ENCODE measurements around the gene TRIM71.

GRCh38 chr3:32839714-32840085 is 21.9 kb downstream of the TRIM71 start:
- TF ChIP-seq CTCF (conservative IDR thresholded peaks at IDR 0.05; ENCODE audit: low read length), result no peak
- TF ChIP-seq EZH2phosphoT487 (IDR thresholded peaks at IDR 0.05; ENCODE audit: borderline replicate concordance), result no peak
